IMR-90 (cell line): ENCODE measurements around the gene SNX25. TPM values are rescaled to one million over a fixed set of nuclear protein-coding genes. Genes with fewer than 3 reads are reported as not detected.

ENCODE experiments used
- ATAC-seq: fragments of 200-7000 bp; cut with Tn5 transposase; 2 replicates; pipeline ENCODE4 v1.9.1; 2020; ENCODE audit warnings: low read depth, mild to moderate bottlenecking, moderate library complexity
- BruUV-seq: library from RNA; stranded (reverse); fragments of 400-500 nt; replicated peaks from 2 replicates; lab custom pipeline; 2021; lab: Mats Ljungman, UMichigan
- CTCF ChIA-PET: fragments of 300-600 bp; formaldehyde crosslinking; extraction: SDS; loops from one replicate; lab custom pipeline; 2021; ENCODE audit warnings: antibody characterized with exemption; lab: Yijun Ruan, JAX
- POLR2A ChIA-PET: fragments of 300-600 bp; sonication (Branson Sonifier 250); formaldehyde crosslinking; loops from one replicate; lab custom pipeline; 2022; ENCODE audit warnings: antibody characterized with exemption; ENCODE audit not compliant: unreplicated experiment; lab: Charles Lee
- DNase-seq: peaks from one replicate; pipeline ENCODE4 v3.0.0; 2013
- H2AFZ ChIP-seq: replicated peaks from 2 replicates; pipeline ENCODE3; 2013; ENCODE audit warnings: low read length, mild to moderate bottlenecking; ENCODE audit not compliant: poor library complexity
- H2AK5ac ChIP-seq: 2 replicates; pipeline ENCODE4 v1.6.1; 2013; ENCODE audit warnings: low read depth, low read length, inconsistent platforms
- H2AK9ac ChIP-seq: replicated peaks from 2 replicates; pipeline ENCODE3; 2013; ENCODE audit warnings: mild to moderate bottlenecking, low read depth, low read length, moderate library complexity; ENCODE audit not compliant: poor library complexity
- H2BK120ac ChIP-seq: 2 replicates; pipeline ENCODE4 v1.6.1; 2013; ENCODE audit warnings: low read depth, low read length, inconsistent platforms
- H2BK15ac ChIP-seq: 3 replicates; pipeline ENCODE4 v1.6.1; 2013; ENCODE audit warnings: low read depth, low read length, inconsistent platforms
- H2BK20ac ChIP-seq: 2 replicates; pipeline ENCODE4 v1.6.1; 2013; ENCODE audit warnings: low read depth, mild to moderate bottlenecking, inconsistent platforms, low read length, moderate library complexity
- H2BK5ac ChIP-seq: 2 replicates; pipeline ENCODE4 v1.6.1; 2013; ENCODE audit warnings: mild to moderate bottlenecking, low read depth, low read length, inconsistent platforms; ENCODE audit not compliant: poor library complexity, severe bottlenecking
- H3K14ac ChIP-seq: replicated peaks from 2 replicates; pipeline ENCODE4 v1.6.1; 2013; ENCODE audit warnings: low read depth, low read length, inconsistent platforms
- H3K18ac ChIP-seq: 2 replicates; pipeline ENCODE4 v1.6.1; 2013; ENCODE audit warnings: low read depth, low read length, control low read depth
- H3K23ac ChIP-seq: 2 replicates; pipeline ENCODE4 v1.6.1; 2013; ENCODE audit warnings: low read depth, low read length, inconsistent platforms
- H3K27ac ChIP-seq: 2 replicates; pipeline ENCODE4 v1.5.1; 2013; ENCODE audit warnings: mild to moderate bottlenecking, control low read depth, low read length; ENCODE audit not compliant: insufficient read depth
- H3K27me3 ChIP-seq: 2 replicates; pipeline ENCODE4 v1.6.1; 2013; ENCODE audit warnings: low read length; ENCODE audit not compliant: control insufficient read depth, insufficient read depth
- H3K36me3 ChIP-seq: 2 replicates; pipeline ENCODE4 v1.6.1; 2013; ENCODE audit warnings: low read length, mixed read lengths; ENCODE audit not compliant: control insufficient read depth, insufficient read depth
- H3K4ac ChIP-seq: 2 replicates; pipeline ENCODE4 v1.6.1; 2013; ENCODE audit warnings: low read depth, low read length, inconsistent platforms
- H3K4me1 ChIP-seq: 2 replicates; pipeline ENCODE4 v1.6.1; 2013; ENCODE audit warnings: low read length, mixed read lengths; ENCODE audit not compliant: control insufficient read depth, insufficient read depth
- H3K4me2 ChIP-seq: 2 replicates; pipeline ENCODE4 v1.6.1; 2013; ENCODE audit warnings: low read depth, mild to moderate bottlenecking, control low read depth, low read length, moderate library complexity
- H3K4me3 ChIP-seq: 2 replicates; pipeline ENCODE4 v1.5.1; 2013; ENCODE audit warnings: low read depth, mild to moderate bottlenecking, control low read depth, low read length, moderate library complexity; ENCODE audit not compliant: insufficient read depth
- H3K56ac ChIP-seq: 2 replicates; pipeline ENCODE4 v1.6.1; 2013; ENCODE audit warnings: low read length, inconsistent platforms; ENCODE audit not compliant: insufficient read depth; ENCODE audit errors: extremely low read depth
- H3K79me1 ChIP-seq, 2 experiments: 2 replicates each; pipeline ENCODE4 v1.6.1; 2013; ENCODE audit warnings: low read length in 2 of 2, inconsistent platforms in 1 of 2, low read depth in 1 of 2
- H3K9ac ChIP-seq: 2 replicates; pipeline ENCODE4 v1.6.1; 2013; ENCODE audit warnings: low read depth, low read length, control low read depth
- H3K9me1 ChIP-seq: 2 replicates; pipeline ENCODE4 v1.6.1; 2013; ENCODE audit warnings: low read length, inconsistent platforms; ENCODE audit not compliant: insufficient read depth
- H3K9me3 ChIP-seq: 2 replicates; pipeline ENCODE4 v1.6.1; 2013; ENCODE audit warnings: low read length; ENCODE audit not compliant: control insufficient read depth, insufficient read depth
- H4K20me1 ChIP-seq: 2 replicates; pipeline ENCODE4 v1.6.1; 2013; ENCODE audit warnings: low read length, inconsistent platforms; ENCODE audit not compliant: insufficient read depth
- H4K5ac ChIP-seq: 2 replicates; pipeline ENCODE4 v1.6.1; 2013; ENCODE audit warnings: mild to moderate bottlenecking, low read depth, low read length, control low read depth
- H4K8ac ChIP-seq, 2 experiments: 2 replicates each; pipeline ENCODE4 v1.6.1; 2013; ENCODE audit warnings: low read depth in 2 of 2, low read length in 2 of 2, control low read depth in 1 of 2, inconsistent platforms in 1 of 2
- H4K91ac ChIP-seq: 2 replicates; pipeline ENCODE4 v1.6.1; 2013; ENCODE audit warnings: low read depth, low read length, inconsistent platforms; ENCODE audit not compliant: insufficient read depth
- USF2 ChIP-seq: fragments of 150-350 bp; IDR thresholded peaks from 2 replicates; pipeline ENCODE4 v1.6.1; 2017; ENCODE audit warnings: mild to moderate bottlenecking, antibody characterized with exemption, low read length, low read depth
- WGBS, 2 experiments: methylation state at CpG; one replicate each; pipeline versions ENCODE4 v1.1.5 to v1.1.7; 2013; ENCODE audit warnings: missing lambda C conversion rate in 2 of 2; ENCODE audit not compliant: insufficient read length in 1 of 2; ENCODE audit errors: extremely low coverage in 2 of 2; 5-methylcytosine and 5-hydroxymethylcytosine counted together
- dilution Hi-C: fragments of 300-500 bp; cut with HindIII; formaldehyde crosslinking; loops from one replicate; pipeline ENCODE4 v1.14.3; 2018; ENCODE audit warnings: low sequenced_read_pairs; ENCODE audit not compliant: unreplicated experiment
- in situ Hi-C: fragments of 300-500 bp; cut with MboI; formaldehyde crosslinking; loops from 3 replicates; pipeline ENCODE4 v1.14.3; 2019; ENCODE audit warnings: low sequenced_read_pairs, inconsistent platforms, mixed read lengths
- intact Hi-C: fragments of 100-400 bp; cut with micrococcal nuclease; formaldehyde crosslinking; loops from 2 replicates; pipeline ENCODE4 v1.10.0; 2022
- polyA plus RNA-seq, 3 experiments: library from polyadenylated mRNA; depleted of rRNA; stranded (reverse); fragments of >200 nt; gene quantifications; 2 replicates each; pipeline ENCODE4 v1.2.3, GENCODE V29; 2012; ENCODE audit warnings: low replicate concordance in 1 of 3
- total RNA-seq: library from RNA; depleted of rRNA; stranded (reverse); fragments of >200 nt; gene quantifications from 2 replicates; pipeline ENCODE4 v1.2.3, GENCODE V29; 2012

The SNX25 gene
- total and polyA plus RNA-seq, 2 of the 4 experiments (the other 2 are of a cell fraction) = 11.4 to 28.3 TPM

DNA sequence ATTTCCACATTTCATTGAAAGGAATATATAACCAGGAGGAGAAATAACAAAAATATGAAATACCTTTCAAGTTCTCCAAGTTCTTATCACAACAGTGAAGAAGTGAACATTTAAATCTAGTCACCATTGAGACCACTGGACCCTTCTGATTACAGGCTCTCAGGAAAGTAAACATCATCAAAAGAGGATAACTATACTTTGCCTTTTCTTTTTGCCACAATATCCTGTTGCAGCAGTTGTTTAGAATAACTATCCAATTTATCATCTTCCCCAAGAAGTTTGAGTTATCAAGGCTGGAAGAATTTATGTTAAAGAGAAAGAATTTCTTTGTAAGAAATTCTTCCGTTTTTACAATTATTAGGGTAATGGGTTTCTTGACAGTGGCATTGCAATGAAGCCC lies 182.8 kb downstream of the SNX25 start:
- in situ Hi-C loops = loop anchor here (5.0 kb wide), 1 partner anchor 190 kb away; the partner anchor contains the start of gene CFAP97

More for the DNA sequence above, 182.8 kb downstream of the SNX25 start:
- Histone ChIP-seq H2AK5ac (no peak overlapping the region), H4K20me1 (no peaks in the 10 kb centered on the region), H2BK120ac (no peak overlapping the region), H3K9ac (no peak overlapping the region), H2BK20ac (no peak overlapping the region), H2BK15ac (no peak overlapping the region), H3K4ac (no peak overlapping the region), H3K79me1 (peaks cover 3 to 5% of the 10 kb centered on the region in 2 experiments; a peak in 3 of 4 replicates), H3K56ac (no peak overlapping the region), H2BK5ac (no peak overlapping the region), H4K5ac (no peak overlapping the region), H2AFZ (no peak overlapping the region), H3K4me1 (peaks cover 3% of the 10 kb centered on the region; the same call in 1 of the 2 replicates), H3K9me1 (no peaks in the 10 kb centered on the region), H3K9me3 (no peaks in the 10 kb centered on the region), H3K36me3 (no peaks in the 10 kb centered on the region), H3K18ac (no peak overlapping the region), H3K23ac (no peak overlapping the region), H3K4me2 (no peak overlapping the region), H3K4me3 (no peak overlapping the region), H4K8ac (no peak overlapping the region), H3K27ac (no peak overlapping the region), H4K91ac (no peak overlapping the region), H3K14ac (no peak overlapping the region), H2AK9ac (no peak overlapping the region), H3K27me3 (no peaks in the 10 kb centered on the region)
- TF ChIP-seq USF2 = no peak
- dilution Hi-C loops (no loop called here), intact Hi-C loops (no loop called here)
- ATAC-seq (no peak), DNase-seq (no peak)
- no CpG with 5 or more reads among the region's 1 CpG for WGBS, 2 experiments
- ChIA-PET POLR2A (no interaction called here), CTCF (no interaction called here)
- no TSS peak for BruUV-seq
